PFSK-1 (cell line): ENCODE results near the gene UNC93B1.

Source experiments
- REST ChIP-seq, 2 experiments: IDR thresholded peaks; 2 replicates each; pipeline versions ENCODE4 v1.6.1 to v1.8.0; 2011 to 2012; ENCODE audit warnings: low read depth in 2 of 2, low read length in 2 of 2, control low read depth in 1 of 2, inconsistent platforms in 1 of 2, mild to moderate bottlenecking in 1 of 2, moderate library complexity in 1 of 2; ENCODE audit not compliant: insufficient read depth in 1 of 2

Gene UNC93B1

GRCh38 chr11:67955461-67956007 lies 48.4 kb downstream of the UNC93B1 start:
- peak in 1 of 2 experiments; percentile 28; a peak in 1 of 4 replicates for TF ChIP-seq REST (IDR thresholded peaks at IDR 0.05; ENCODE audit: insufficient read depth in 1 of 2, low read depth in 2 of 2, low read length in 2 of 2)
